Keratinocyte (primary cell): Measurements from ENCODE around the gene NT5DC2. TPM values are rescaled to one million over a fixed set of nuclear protein-coding genes. Genes with fewer than 3 reads are reported as not detected.

ENCODE experiments used
- DNase-seq: peaks from one replicate; pipeline ENCODE4 v3.0.0-alpha.2; 2011; ENCODE audit warnings: low read depth, missing footprints, low spot score
- FAIRE-seq: peaks from 2 replicates; lab custom pipeline; 2011; peaks lifted over from hg19 to GRCh38; lab: Jason Lieb, UNC
- H2AFZ ChIP-seq: 2 replicates; pipeline ENCODE4 v1.6.0; 2012; ENCODE audit warnings: low read length, control low read depth, inconsistent platforms; ENCODE audit not compliant: control insufficient read depth
- H3K27ac ChIP-seq: 2 replicates; pipeline ENCODE4 v1.5.1; 2011; ENCODE audit warnings: low read length; ENCODE audit not compliant: control insufficient read depth, insufficient read depth
- H3K27me3 ChIP-seq: 3 replicates; pipeline ENCODE4 v1.6.0; 2011; ENCODE audit warnings: low read length; ENCODE audit not compliant: control insufficient read depth, insufficient read depth; ENCODE audit errors: extremely low read depth
- H3K36me3 ChIP-seq, 2 experiments: 2 replicates in 1 of 2; 3 replicates in 1 of 2; pipeline ENCODE4 v1.5.1; 2011; ENCODE audit warnings: low read length in 2 of 2, mild to moderate bottlenecking in 1 of 2; ENCODE audit not compliant: control insufficient read depth in 2 of 2, insufficient read depth in 2 of 2; ENCODE audit errors: extremely low read depth in 1 of 2
- H3K4me1 ChIP-seq: 3 replicates; pipeline ENCODE4 v1.5.1; 2011; ENCODE audit warnings: low read length; ENCODE audit not compliant: control insufficient read depth, insufficient read depth; ENCODE audit errors: extremely low read depth
- H3K4me2 ChIP-seq: 3 replicates; pipeline ENCODE4 v1.6.0; 2011; ENCODE audit warnings: low read depth, low read length; ENCODE audit not compliant: control insufficient read depth, insufficient read depth; ENCODE audit errors: extremely low read depth
- H3K4me3 ChIP-seq, 3 experiments: fragments of 200-600 bp in 1 of 3; sonication (generic) in 1 of 3; 2 replicates in 2 of 3; 3 replicates in 1 of 3; pipeline ENCODE4 v1.5.1; 2011 to 2016; ENCODE audit warnings: low read length in 3 of 3, mild to moderate bottlenecking in 3 of 3, control low read depth in 2 of 3, inconsistent platforms in 1 of 3, low read depth in 1 of 3, mixed read lengths in 1 of 3, mixed run types in 1 of 3, moderate library complexity in 1 of 3; ENCODE audit not compliant: control insufficient read depth in 2 of 3, insufficient read depth in 2 of 3; ENCODE audit errors: extremely low read depth in 1 of 3
- H3K79me2 ChIP-seq: 2 replicates; pipeline ENCODE4 v1.6.0; 2012; ENCODE audit warnings: low read length; ENCODE audit not compliant: control insufficient read depth, insufficient read depth
- H3K9ac ChIP-seq: 3 replicates; pipeline ENCODE4 v1.6.0; 2011; ENCODE audit warnings: low read length; ENCODE audit not compliant: control insufficient read depth, insufficient read depth; ENCODE audit errors: extremely low read depth
- H3K9me1 ChIP-seq: 3 replicates; pipeline ENCODE4 v1.6.0; 2011; ENCODE audit warnings: low read length; ENCODE audit not compliant: control insufficient read depth, insufficient read depth; ENCODE audit errors: extremely low read depth
- H3K9me3 ChIP-seq: 2 replicates; pipeline ENCODE4 v1.5.1; 2012; ENCODE audit warnings: low read depth, low read length; ENCODE audit not compliant: control insufficient read depth
- H4K20me1 ChIP-seq: 3 replicates; pipeline ENCODE4 v1.6.0; 2011; ENCODE audit warnings: low read length; ENCODE audit not compliant: control insufficient read depth, insufficient read depth; ENCODE audit errors: extremely low read depth
- CTCF ChIP-seq, 3 experiments: IDR thresholded peaks in 1 of 3; conservative IDR thresholded peaks in 1 of 3; optimal IDR thresholded peaks in 1 of 3; 2 replicates in 2 of 3; 3 replicates in 1 of 3; pipeline versions ENCODE3 to v1.5.1; 2011; ENCODE audit warnings: low read length in 3 of 3, mild to moderate bottlenecking in 3 of 3, moderate library complexity in 2 of 3, control low read depth in 1 of 3, inconsistent platforms in 1 of 3; ENCODE audit not compliant: insufficient read depth in 2 of 3; ENCODE audit errors: extremely low read depth in 1 of 3
- EZH2 ChIP-seq: IDR thresholded peaks from one replicate; pipeline ENCODE4 v1.6.1; 2012; ENCODE audit warnings: inconsistent platforms, mild to moderate bottlenecking, low read length, moderate library complexity
- dilution Hi-C: fragments of 300-500 bp; cut with MboI; formaldehyde crosslinking; loops from one replicate; pipeline ENCODE4 v1.7.0; 2020; ENCODE audit warnings: low sequenced_read_pairs; ENCODE audit not compliant: extremely low pct_ligation_motif_present
- polyA plus RNA-seq, 5 experiments: library from polyadenylated mRNA; depleted of rRNA in 3 of 5; stranded (reverse) in 3 of 5; stranded (forward) in 1 of 5; unstranded in 1 of 5; fragments of >200 nt; gene quantifications; 1 replicate in 1 of 5; 2 replicates in 3 of 5; 3 replicates in 1 of 5; pipeline versions ENCODE4 v1.2.1 to v1.2.3, GENCODE V29; 2011 to 2012; ENCODE audit warnings: missing spikeins in 2 of 5, low read depth in 1 of 5, low replicate concordance in 1 of 5

Gene NT5DC2
- polyA plus RNA-seq, 1 donor (not counting 4 experiments of a cell fraction or from before 2014, with no cell fraction given), result 54.7 TPM

GRCh38 chr3:52502001-52502400 lies 31.7 kb downstream of the NT5DC2 start:
- Histone ChIP-seq H3K9me3 (no peaks in the 10 kb centered on the region), H3K9me1 (no peaks in the 10 kb centered on the region), H4K20me1 (no peaks in the 10 kb centered on the region), H3K9ac (no peak overlapping the region), H3K27ac (no peak overlapping the region), H3K4me1 (no peaks in the 10 kb centered on the region), H3K79me2 (no peaks in the 10 kb centered on the region), H2AFZ (no peak overlapping the region), H3K27me3 (peaks cover 9% of the 10 kb centered on the region), H3K4me2 (no peak overlapping the region), H3K4me3 (no peak overlapping the region), H3K36me3 (no peaks in the 10 kb centered on the region)
- dilution Hi-C loops, result no loop called here
- TF ChIP-seq EZH2, result no peak
- TF ChIP-seq CTCF (optimal IDR thresholded peaks at IDR 0.05 in 1 of 3, IDR thresholded peaks at IDR 0.05 in 1 of 3, conservative IDR thresholded peaks at IDR 0.05 in 1 of 3; ENCODE audit: extremely low read depth in 1 of 3, insufficient read depth in 2 of 3, low read length in 3 of 3), result no peak
- FAIRE-seq, result no peak
- no peak for DNase-seq

- no peaks in the 10 kb centered on the region for H3K4me1 ChIP-seq
- no peaks in the 10 kb centered on the region for H4K20me1 ChIP-seq
- H3K4me3 ChIP-seq, result no peak overlapping the region
- H3K27me3 ChIP-seq, result peaks cover 9% of the 10 kb centered on the region
- no peak overlapping the region for H3K27ac ChIP-seq
- H3K4me2 ChIP-seq, result no peak overlapping the region
- dilution Hi-C loops, result no loop called here
- H3K9me1 ChIP-seq, result no peaks in the 10 kb centered on the region
- TF ChIP-seq EZH2, result no peak
- no peak for TF ChIP-seq CTCF (optimal IDR thresholded peaks at IDR 0.05 in 1 of 3, IDR thresholded peaks at IDR 0.05 in 1 of 3, conservative IDR thresholded peaks at IDR 0.05 in 1 of 3; ENCODE audit: extremely low read depth in 1 of 3, insufficient read depth in 2 of 3, low read length in 3 of 3)
- no peak for DNase-seq
- H3K9me3 ChIP-seq, result no peaks in the 10 kb centered on the region
- no peak overlapping the region for H2AFZ ChIP-seq
- H3K79me2 ChIP-seq, result no peaks in the 10 kb centered on the region
- H3K36me3 ChIP-seq, result no peaks in the 10 kb centered on the region
- FAIRE-seq, result no peak
- H3K9ac ChIP-seq, result no peak overlapping the region
Measured at GRCh38 chr3:52501046-52501445, 32.6 kb downstream of the NT5DC2 start.
